DMS153 treated with DMSO at 0.1 percent for 48 hours (cell line): ENCODE results near the gene VWA1.

Source experiments
- DNase-seq: peaks from one replicate; lab custom pipeline; 2025; ENCODE audit not compliant: unreplicated experiment; lab: John Stamatoyannopoulos, UW

The VWA1 gene

GRCh38 chr1:1435106-1435903, at the start of gene VWA1:
TSS of gene VWA1 (plus strand) at chr1:1435690. CDS start at chr1:1435749, 59 bp downstream.
- DNase-seq: peak; percentile 69

DNA sequence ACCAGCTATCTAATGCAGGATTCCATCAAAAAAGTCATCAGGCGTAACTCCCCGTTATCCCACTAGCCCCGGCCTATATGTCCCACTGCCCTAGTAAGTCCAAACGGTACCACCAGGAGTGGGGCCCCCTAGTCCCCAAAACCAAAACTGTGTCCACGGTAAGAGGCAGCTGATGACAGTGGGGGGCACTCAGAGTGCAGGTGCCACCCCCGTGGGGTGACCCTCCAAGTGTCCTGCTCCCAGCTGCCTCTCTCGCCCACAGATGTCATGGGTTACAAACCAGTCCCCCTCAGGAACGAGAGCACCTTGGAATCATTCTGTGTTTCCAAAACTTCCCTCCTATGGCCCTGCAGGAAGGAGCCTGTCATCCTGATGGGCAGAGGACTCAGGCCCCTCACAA, 49.6 kb upstream of the VWA1 start:
- DNase-seq: no peak

DNA sequence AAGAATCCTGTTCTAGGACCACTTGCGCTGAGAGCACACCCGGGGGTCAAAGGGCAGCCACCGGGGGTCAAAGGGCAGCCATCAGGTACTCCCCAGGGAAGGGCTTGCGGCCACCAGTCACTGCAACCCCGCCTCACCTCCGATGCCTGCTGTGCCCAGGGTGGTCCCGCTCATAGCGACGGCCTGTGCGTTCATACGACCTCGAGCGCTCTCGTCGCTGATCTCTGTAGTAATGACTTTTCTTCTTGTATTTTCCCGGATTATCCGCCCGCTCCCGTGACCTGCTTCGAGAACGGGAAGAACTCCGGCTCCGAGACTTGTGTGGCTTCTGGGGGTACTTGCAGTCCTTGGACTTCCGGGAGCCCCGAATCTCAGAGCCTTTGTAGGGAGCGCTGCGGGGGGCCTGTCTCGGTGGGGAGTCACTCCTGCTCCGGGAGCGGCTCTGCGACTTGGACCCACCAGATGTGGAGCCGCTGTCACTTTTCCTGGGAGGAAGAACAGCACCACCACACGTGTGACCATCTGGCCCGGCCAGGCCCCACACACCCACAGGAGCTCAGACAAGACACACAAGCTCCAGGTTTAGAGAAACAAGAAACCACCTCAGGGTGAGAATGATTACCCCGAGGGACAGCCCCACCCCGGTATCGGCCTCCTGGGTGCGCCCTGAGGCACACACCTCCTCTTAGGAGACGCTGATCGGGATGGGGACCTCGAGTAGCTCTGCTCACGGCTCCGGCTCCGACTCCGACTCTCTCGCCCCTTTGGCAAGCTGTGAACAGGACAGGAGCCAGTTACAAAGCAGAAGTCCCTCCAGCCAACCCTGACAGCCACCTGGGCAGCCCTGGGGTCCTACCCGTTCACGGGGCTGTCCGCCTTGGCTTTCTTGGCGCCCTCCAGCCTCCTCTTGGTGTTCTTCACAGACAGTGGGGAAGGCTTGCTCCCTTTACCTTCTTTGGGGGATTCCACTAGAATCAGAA, 48.1 kb upstream of the VWA1 start:
- no peak for DNase-seq

GRCh38 chr1:1388078-1388472, 47.4 kb upstream of the VWA1 start:
- no peak for DNase-seq

GRCh38 chr1:1390675-1391074, 44.8 kb upstream of the VWA1 start:
- DNase-seq: no peak

GRCh38 chr1:1391225-1391624, 44.3 kb upstream of the VWA1 start:
- no peak for DNase-seq

DNA sequence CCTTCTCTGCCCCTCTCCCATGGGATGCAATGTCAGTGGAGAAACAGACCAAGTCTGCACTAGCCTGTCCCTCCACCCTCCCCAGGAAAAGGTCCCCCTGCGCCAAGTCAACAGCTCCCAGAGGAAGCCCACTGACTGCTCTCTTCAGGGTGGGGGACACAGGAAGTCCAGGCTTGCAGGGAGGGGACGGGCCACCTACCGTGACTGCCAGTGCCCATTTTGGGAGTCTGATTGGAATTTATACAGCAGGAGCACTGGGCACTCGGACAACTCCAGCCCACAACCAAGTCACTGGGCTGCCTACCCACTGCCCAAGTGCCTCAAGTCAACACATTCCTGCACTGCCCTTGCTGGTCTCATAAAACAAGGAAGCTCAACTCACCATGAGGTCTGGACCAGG, 42.5 kb upstream of the VWA1 start:
- DNase-seq: no peak

GRCh38 chr1:1393428-1393827, 42.1 kb upstream of the VWA1 start:
- DNase-seq: no peak

GRCh38 chr1:1394116-1394515, 41.4 kb upstream of the VWA1 start:
- no peak for DNase-seq

GRCh38 chr1:1395166-1395565, 40.3 kb upstream of the VWA1 start:
- DNase-seq: no peak

GRCh38 chr1:1397839-1398523, 37.5 kb upstream of the VWA1 start:
- DNase-seq: no peak

DNA sequence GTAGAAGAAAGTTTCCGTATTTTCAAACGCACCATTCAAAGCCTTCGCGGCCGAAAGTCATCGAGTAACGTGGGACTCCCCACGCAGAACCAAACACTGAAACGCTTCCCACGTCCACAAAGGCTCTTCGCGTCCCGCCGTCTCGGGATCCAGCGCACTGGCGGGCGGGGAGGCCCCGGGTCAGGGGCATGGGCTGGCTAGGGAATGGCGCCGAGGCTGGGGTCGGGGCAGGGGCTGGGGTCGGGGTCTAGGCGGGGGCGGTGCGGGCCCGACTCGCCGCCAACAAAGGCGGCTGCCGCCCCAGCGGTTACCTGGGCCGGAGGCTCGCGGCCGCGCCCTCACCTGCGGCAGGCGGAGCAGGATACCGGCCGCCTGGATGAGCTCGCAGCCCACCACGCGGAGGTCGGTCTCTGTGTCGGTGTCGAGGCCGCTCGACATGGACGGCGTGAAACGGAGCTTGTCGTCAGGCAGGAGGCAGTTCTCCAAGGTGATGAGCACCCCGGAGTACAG, 36.8 kb upstream of the VWA1 start:
- no peak for DNase-seq

DNA sequence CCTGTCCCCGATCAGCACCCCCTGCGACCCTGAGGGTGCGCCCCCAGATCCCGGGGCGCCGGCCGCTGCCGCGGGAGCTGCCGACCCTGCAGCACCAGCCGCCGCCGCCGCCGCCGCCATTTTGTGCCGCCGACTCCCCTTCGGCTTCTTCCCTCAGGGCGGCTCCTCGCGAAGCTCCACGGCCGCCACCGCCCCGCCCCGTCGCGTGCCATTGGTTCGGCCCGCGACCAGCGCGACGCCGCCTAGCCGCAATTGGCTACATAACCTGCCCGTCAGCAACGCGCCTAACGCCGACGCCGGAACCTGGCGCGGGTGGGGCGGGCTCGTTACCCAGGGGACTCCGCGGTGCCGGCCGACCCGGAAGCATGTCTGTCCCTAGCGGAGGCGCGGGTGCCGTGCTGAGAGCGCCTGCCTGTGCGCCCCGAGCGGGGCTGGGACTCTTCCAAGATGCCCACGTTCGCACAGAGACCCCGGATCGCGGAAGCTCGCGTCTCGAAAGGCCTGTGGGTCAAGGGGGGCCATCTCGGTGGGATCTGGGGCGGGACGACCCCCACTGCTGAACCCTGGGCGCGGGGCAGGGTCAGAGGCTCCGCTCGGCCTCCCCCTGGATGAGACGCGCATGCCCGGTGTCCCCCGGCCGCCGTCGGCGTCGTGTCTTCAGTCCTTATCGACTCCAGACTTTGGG, 36.2 kb upstream of the VWA1 start, which contains the start of gene CCNL2:
Gene CCNL2 (minus strand): TSS at position 149 of the 685 bp plus-strand sequence. CDS start 29 bp downstream, at position 120.
- peak; percentile 100 for DNase-seq

DNA sequence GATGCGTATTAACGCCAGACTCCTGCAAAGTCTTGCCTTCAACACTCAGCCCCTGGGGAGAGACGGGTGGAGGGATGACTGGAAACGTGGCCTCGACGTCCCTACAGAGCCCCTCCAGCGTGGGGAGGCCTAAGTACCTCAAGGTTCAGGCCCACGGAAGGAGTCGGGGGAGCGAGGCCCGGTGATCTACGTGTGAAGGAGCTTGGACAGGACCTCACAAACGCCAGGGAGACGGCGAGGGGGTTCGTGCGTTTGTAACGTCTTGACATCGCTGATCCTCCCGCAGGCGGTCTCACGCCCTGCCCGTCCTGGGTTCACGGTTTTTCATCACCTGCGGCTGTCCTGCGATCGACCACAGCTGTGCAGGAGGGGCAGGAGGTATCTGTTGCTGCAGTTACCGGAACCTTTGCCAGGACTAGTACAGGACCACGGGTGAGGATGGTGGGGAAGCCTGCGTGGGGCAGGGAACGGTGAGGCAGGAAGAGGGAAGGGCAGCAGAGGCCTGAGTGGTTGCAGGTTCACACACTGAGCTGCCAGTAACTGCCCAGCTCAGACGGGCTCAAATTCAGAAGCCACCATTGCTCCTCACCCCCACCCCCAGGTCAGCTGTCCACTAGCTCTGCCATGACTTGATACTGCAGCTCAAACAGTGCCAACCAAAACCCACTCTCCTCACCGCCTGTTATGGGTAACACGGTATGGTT, 35.5 kb upstream of the VWA1 start:
- no peak for DNase-seq

GRCh38 chr1:1400576-1401456, 34.7 kb upstream of the VWA1 start:
- no peak for DNase-seq

- no peak for DNase-seq
Measured at GRCh38 chr1:1401457-1402010, 34.0 kb upstream of the VWA1 start.

GRCh38 chr1:1402072-1402900, 33.2 kb upstream of the VWA1 start:
- DNase-seq: no peak
